OCI-LY3 (cell line): Measurements from ENCODE around the gene ERBB2.

Experiments
- H2AFZ ChIP-seq: fragments of 200-600, 300-600 bp; shearing (Covaris generic); 2 replicates; pipeline ENCODE4 v1.6.0; 2014; ENCODE audit warnings: antibody characterized with exemption, low read depth, low read length
- H3K27ac ChIP-seq: fragments of 200-600, 300-600 bp; sonication (generic); 2 replicates; pipeline ENCODE4 v1.5.1; 2014; ENCODE audit warnings: mild to moderate bottlenecking, low read length, moderate library complexity, mixed read lengths
- H3K27me3 ChIP-seq: fragments of 200-600, 300-600 bp; sonication (generic); 2 replicates; pipeline ENCODE4 v1.6.1; 2014; ENCODE audit warnings: low read depth, low read length, mixed read lengths
- H3K36me3 ChIP-seq: fragments of 200-600, 300-600 bp; sonication (generic); replicated peaks from 2 replicates; pipeline ENCODE3; 2014; ENCODE audit warnings: low read depth, low read length, mixed read lengths
- H3K4me1 ChIP-seq: fragments of 300-600, 200-600 bp; sonication (generic); 2 replicates; pipeline ENCODE4 v1.6.1; 2014; ENCODE audit warnings: low read length, mixed read lengths
- H3K4me2 ChIP-seq: fragments of 200-600, 300-600 bp; sonication (generic); 2 replicates; pipeline ENCODE4 v1.6.1; 2014; ENCODE audit warnings: low read length, mixed read lengths
- H3K4me3 ChIP-seq: fragments of 300-600, 200-600 bp; sonication (generic); 2 replicates; pipeline ENCODE4 v1.5.1; 2014; ENCODE audit warnings: antibody characterized with exemption, mild to moderate bottlenecking, low read length, moderate library complexity
- H3K79me2 ChIP-seq: fragments of 300-600, 200-600 bp; shearing (Covaris generic); 2 replicates; pipeline ENCODE4 v1.6.1; 2014; ENCODE audit warnings: mild to moderate bottlenecking, low read length, mixed read lengths
- H3K9ac ChIP-seq: fragments of 300-600, 200-600 bp; shearing (Covaris generic); 2 replicates; pipeline ENCODE4 v1.6.0; 2014; ENCODE audit warnings: mild to moderate bottlenecking, low read length, moderate library complexity
- H3K9me3 ChIP-seq: fragments of 200-600, 300-600 bp; shearing (Covaris generic); 2 replicates; pipeline ENCODE4 v1.6.1; 2014; ENCODE audit warnings: low read length, mixed read lengths; ENCODE audit not compliant: insufficient read depth
- H4K20me1 ChIP-seq: fragments of 200-600, 300-600 bp; sonication (generic); 2 replicates; pipeline ENCODE4 v1.6.1; 2016; ENCODE audit warnings: low read length, mixed read lengths; ENCODE audit not compliant: insufficient read depth
- CTCF ChIP-seq: fragments of 200-600, 300-600 bp; sonication (generic); IDR thresholded peaks from 2 replicates; pipeline ENCODE4 v1.5.1; 2014; ENCODE audit warnings: antibody characterized with exemption, low read length, low read depth
- EZH2phosphoT487 ChIP-seq: fragments of 200-600 bp; shearing (Covaris generic); IDR thresholded peaks from 2 replicates; pipeline ENCODE4 v1.6.1; 2018; ENCODE audit warnings: antibody characterized with exemption, mixed run types, low read depth

ERBB2 gene

GRCh38 chr17:39653316-39653661 lies 46.6 kb upstream of the ERBB2 start:
- TF ChIP-seq EZH2phosphoT487 (no peak), CTCF (no peak)
- H3K4me1 ChIP-seq: no peaks in the 10 kb centered on the region
- H4K20me1 ChIP-seq: no peaks in the 10 kb centered on the region; the same call in 1 of the 2 replicates
- H3K9ac ChIP-seq: no peak overlapping the region
- H3K79me2 ChIP-seq: no peaks in the 10 kb centered on the region
- no peak overlapping the region for H3K4me3 ChIP-seq
- no peaks in the 10 kb centered on the region for H3K27me3 ChIP-seq
- H3K36me3 ChIP-seq: peaks cover 4% of the 10 kb centered on the region
- no peak overlapping the region for H3K4me2 ChIP-seq
- no peak overlapping the region for H2AFZ ChIP-seq
- H3K9me3 ChIP-seq: no peaks in the 10 kb centered on the region
- no peak overlapping the region for H3K27ac ChIP-seq

GRCh38 chr17:39653662-39654331 lies 46.1 kb upstream of the ERBB2 start:
- no peaks in the 10 kb centered on the region for H3K9me3 ChIP-seq
- H3K27me3 ChIP-seq: no peaks in the 10 kb centered on the region
- no peak overlapping the region for H3K27ac ChIP-seq
- no peaks in the 10 kb centered on the region; the same call in 1 of the 2 replicates for H4K20me1 ChIP-seq
- peaks cover 3% of the 10 kb centered on the region for H3K4me1 ChIP-seq
- H3K79me2 ChIP-seq: no peaks in the 10 kb centered on the region
- H3K4me3 ChIP-seq: no peak overlapping the region
- TF ChIP-seq CTCF (peak; percentile 90), EZH2phosphoT487 (no peak)
- H3K36me3 ChIP-seq: peaks cover 4% of the 10 kb centered on the region
- no peak overlapping the region for H2AFZ ChIP-seq
- no peak overlapping the region for H3K9ac ChIP-seq
- no peak overlapping the region for H3K4me2 ChIP-seq

GRCh38 chr17:39655105-39655504 lies 44.8 kb upstream of the ERBB2 start:
- H3K4me3 ChIP-seq: no peak overlapping the region

GRCh38 chr17:39658346-39658745 lies 41.5 kb upstream of the ERBB2 start:
- H3K4me2 ChIP-seq: no peak overlapping the region
- H3K4me3 ChIP-seq: no peak overlapping the region
- TF ChIP-seq CTCF (no peak), EZH2phosphoT487 (no peak)
- H3K79me2 ChIP-seq: no peaks in the 10 kb centered on the region
- H2AFZ ChIP-seq: no peak overlapping the region
- H3K9ac ChIP-seq: no peak overlapping the region
- no peaks in the 10 kb centered on the region for H4K20me1 ChIP-seq
- no peak overlapping the region for H3K27ac ChIP-seq
- H3K4me1 ChIP-seq: peaks cover 19% of the 10 kb centered on the region
- peaks cover 9% of the 10 kb centered on the region for H3K36me3 ChIP-seq
- H3K9me3 ChIP-seq: no peaks in the 10 kb centered on the region
- H3K27me3 ChIP-seq: no peaks in the 10 kb centered on the region

More at GRCh38 chr17:39655105-39655504, 44.8 kb upstream of the ERBB2 start:
- H3K9ac ChIP-seq: no peak overlapping the region
- no peaks in the 10 kb centered on the region for H3K27me3 ChIP-seq
- H3K4me2 ChIP-seq: no peak overlapping the region
- H3K9me3 ChIP-seq: no peaks in the 10 kb centered on the region
- no peak overlapping the region for H2AFZ ChIP-seq
- no peak overlapping the region for H3K27ac ChIP-seq
- peaks cover 4% of the 10 kb centered on the region for H3K36me3 ChIP-seq
- H3K4me1 ChIP-seq: peaks cover 16% of the 10 kb centered on the region
- H4K20me1 ChIP-seq: no peaks in the 10 kb centered on the region; the same call in 1 of the 2 replicates
- no peaks in the 10 kb centered on the region for H3K79me2 ChIP-seq
- TF ChIP-seq CTCF (no peak), EZH2phosphoT487 (no peak)
